DMS 273 treated with DMSO at 0.1 percent for 48 hours (cell line): ENCODE results near the gene GNAI1.
A peak's percentile ranks its signal among the peaks of the same experiment; 100 is the strongest.

ENCODE experiments used
- DNase-seq: peaks from one replicate; lab custom pipeline; 2025; lab: John Stamatoyannopoulos, UW

The GNAI1 gene

DNA sequence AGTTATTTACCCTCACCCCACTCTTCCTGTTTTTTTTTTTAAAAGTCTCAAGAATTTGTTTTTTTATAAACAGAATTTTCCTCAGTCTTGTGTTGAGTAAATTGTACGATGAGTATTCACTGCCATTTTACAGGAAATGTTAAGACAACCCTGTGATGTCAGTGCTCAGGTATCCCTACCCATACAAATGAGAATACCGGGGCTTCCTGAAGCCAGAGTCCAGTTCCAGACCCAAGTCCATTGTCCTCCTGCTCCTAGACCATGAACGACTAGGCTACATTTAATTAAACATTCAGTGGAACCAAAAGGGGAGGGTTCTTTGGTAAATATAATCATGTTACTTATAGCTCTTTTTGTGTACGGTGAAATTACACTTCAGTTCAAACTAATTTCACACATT is 79.2 kb downstream of the GNAI1 start:
- no peak for DNase-seq

DNA sequence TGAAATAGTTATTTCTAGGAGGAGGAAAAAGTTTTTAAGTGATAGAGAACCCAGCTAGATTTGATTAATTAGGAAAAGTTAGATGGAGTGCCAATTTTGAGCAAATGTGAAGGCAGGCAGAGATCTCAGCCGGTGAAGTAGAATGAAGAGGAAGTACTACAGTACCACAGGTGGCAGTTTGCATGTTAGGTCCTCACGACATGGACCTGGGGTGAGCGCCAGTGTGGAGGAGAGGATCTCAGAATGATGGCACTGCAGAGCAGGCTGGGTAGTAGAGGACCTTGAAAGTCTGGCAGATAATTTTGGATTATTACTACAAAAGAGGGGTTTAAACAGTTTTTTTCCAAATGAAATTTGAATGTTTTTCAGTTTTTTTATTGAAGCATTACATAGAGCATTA is 81.1 kb downstream of the GNAI1 start:
- DNase-seq, result no peak

DNA sequence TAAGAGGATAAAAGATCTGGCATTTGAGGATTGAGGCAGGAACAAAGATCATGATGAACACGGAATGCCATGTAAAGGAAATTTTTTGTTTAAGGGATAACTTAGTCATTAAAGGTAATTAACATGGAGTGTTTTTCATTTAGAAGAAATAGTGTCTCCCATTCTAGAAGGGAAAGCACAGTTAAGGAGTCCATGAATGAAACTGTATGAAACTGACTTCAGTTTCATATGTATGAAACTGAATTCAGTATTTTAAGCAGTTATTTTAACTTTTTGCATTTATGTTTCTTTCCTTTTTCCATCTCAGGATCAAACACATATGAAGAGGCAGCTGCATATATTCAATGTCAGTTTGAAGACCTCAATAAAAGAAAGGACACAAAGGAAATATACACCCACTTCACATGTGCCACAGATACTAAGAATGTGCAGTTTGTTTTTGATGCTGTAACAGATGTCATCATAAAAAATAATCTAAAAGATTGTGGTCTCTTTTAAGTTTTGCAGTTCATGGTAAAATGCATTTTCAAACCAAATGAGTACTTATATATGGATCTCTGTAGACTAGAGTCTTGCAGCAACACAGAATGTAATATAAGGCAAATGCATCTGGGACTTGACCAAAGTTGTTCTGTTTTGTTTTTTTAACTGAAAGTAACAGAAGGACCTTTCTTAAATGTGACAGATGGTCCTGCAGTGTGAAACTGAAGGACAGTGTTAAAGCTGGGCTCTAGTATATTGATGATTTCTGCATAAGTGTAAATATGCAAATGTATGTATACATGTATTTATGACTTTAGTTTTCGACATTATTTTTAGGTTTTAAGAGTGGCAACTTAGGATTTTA is 82.6 kb downstream of the GNAI1 start:
- peak; percentile 66 for DNase-seq

DNA sequence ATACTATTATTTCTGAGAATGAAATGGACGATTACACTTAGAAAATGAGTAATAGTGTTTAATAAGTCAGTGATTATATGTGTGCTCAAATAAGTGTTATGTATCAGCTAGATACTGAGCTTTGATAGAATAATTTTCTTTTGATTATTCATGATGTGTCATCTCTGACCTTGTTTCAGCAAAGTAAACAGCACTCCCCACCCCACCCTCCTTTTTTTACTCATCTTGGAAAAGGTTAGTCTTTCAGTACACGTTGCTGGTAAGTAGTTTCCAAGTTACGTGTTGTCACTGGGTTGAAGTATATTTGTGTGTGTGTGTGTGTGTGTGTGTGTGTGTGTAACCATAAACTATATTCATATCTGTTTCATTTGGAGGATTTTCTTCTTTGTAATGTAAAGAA is 84.1 kb downstream of the GNAI1 start:
- DNase-seq, result no peak

DNA sequence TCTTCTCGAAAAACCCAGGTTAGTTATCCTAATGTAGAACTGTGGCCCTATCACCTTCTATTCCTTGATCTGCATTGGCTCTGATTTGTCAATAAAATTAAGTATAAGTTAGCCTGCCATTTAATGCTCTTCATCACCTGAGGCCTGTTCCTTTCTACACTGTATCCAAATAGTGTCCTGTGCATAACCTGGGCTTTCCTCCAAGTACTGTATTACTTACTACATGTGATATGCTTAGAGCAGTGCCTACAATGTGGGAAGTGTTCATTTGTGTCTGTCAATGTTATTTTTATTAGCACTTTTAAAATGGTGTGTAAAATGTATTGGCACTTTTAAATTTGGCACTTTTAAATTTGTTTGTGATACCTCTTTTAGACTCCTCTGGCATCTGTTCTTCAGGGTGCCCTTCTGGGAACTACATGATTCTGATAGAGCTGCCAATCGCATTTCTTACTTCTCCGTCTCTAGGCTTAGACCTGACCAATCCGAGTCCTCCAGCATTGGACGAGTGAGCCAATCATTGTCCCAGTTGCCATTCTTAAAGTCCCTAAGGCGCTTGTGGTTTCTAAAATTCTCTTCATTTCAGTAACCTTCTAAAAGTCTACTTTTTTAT is 85.5 kb downstream of the GNAI1 start:
- DNase-seq, result no peak

DNA sequence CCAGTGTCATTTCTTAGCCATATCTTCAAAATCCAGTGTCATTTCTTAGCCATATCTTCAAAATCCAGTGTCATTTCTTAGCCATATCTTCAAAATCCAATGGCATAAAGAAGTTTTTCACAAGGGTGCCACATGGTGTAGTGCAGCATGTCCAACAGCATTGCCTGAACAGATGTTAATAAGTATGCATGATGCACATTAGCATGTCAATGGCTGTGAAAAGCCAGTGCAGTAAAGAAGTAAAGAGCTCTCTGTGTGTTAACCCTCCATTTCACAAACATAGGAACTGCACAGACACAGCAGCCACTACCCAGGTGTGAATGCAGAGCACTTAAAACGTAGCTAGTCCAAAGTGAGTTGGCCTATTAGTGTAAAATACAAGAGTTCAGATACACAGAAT is 89.8 kb downstream of the GNAI1 start:
- DNase-seq, result peak; percentile 57

DNA sequence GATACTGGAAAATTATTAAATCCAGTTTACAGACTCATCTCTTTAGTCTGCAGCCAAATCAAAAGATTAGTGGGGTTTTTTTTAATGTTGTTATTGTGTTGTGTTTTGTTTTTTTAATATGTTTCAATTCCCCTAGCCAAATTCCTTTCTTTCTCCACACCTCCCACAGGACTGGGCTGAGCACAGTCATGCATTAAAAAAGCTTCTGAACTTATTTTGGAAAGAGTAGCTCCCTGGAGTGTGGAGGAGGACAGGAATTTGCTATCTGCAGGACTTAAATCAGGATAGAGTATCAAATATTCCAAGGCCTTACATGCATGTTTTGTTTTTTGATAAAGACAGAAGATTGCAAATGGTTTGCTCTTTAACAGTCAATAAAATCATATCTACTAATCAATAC is 90.7 kb downstream of the GNAI1 start:
- DNase-seq, result no peak

DNA sequence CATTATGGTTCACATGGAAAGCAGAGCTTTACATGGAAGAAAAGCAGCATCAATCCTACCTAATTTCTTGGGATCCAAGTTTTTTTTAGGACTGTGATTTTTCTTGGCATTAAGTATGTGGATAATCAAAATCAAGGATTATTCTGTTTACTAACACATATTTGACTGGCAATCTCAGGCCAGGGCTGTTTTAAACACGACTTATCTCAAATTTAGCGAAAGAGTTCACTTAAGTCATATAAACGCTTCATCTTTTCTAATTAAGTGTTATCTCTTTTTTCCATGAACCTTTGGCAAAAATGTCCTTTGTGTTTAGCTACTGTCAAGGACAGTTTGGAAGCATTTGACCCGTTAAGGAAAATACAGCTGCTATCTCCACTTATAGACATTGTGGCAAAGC is 92.0 kb downstream of the GNAI1 start:
- DNase-seq, result no peak

DNA sequence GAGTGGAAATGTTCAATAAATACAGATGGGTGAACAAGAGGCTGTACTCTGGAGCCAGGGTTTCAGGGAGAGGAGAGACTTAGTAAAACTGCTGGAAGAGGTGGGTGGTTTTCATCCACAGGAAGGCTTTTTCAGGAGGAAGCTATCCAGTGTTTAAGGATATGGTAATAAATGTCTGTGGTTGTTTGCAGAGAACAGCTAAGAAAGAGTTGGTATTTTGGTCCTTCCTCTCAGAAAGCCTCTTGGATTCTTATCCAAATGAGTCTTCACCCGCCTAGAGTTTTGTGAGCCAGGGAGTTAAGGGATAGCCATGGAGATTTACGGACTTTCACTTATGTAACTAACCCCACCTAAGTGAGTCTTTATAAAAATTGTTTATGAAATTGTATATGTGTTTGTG is 95.7 kb downstream of the GNAI1 start:
- DNase-seq, result no peak

DNA sequence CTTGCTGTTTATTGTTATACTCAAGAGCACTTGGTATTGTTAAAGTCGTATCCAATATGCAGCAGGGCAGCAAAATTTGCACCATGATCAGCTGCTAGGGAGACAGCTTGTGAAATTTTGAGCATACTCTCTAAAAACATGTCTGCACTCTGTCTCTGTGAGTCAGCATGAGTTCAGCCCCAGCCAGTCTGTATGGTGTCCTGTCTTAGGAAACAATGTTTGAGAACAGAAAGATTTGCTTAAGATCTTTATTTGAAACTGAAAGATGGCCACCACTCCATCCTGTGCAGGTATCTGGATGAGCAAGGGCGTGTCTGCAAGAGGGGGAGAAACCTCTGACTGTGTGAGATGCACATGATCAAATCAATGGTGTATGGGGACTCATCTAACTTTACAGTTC is 97.1 kb downstream of the GNAI1 start:
- no peak for DNase-seq

DNA sequence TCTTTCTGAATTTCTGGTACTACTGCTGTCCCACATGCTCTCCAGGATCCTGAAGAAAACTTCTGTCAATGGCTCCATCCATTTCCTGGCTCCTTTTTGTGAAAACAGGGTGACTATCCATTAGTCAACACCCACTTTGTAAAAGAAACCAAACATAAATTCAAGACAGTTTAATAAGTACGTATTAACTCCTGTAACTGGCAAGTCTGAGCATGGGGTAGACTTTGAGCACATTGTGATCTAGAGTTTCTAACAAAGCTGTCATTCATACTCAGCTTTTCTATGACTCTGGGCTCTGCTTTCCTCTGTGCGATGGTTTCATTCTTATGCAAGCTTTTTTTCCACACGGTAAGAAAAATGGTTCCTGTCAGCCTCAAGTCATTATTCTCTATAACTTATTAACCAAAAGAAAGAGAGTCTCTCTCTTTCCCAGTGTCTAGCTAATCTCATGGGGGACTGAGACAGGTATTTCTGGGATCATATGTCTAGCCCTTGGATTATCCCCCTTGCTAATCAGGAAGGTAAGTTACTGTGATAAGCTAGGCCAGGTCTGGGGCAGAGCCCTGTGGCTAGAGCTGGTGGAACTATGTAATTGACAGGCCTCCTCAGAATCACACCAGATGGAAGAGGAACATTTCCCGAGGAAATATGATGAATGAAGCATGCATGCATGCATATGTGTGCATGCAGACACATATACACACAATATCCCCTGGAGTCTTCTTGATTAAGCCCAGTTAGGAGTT is 98.5 kb downstream of the GNAI1 start:
- no peak for DNase-seq

DNA sequence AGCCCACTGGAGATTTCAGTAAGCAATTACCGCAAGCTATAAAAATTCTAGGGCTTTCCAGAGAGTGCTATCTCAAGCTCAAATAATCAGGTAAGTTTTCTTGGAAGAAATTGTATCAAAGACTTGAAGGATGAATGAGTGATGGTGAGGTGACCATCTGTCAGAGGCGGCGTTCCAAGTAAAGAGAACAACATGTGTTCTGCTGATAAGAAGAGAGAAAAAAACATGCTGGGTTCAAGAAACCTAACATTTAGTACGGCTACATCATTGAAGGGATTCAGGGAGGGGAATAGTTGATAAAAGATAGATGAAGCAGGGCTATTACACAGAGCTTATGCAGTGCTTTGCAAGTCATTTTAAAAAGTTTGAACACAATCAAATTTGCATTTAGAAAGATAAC is 100.7 kb downstream of the GNAI1 start:
- DNase-seq, result peak; percentile 77

DNA sequence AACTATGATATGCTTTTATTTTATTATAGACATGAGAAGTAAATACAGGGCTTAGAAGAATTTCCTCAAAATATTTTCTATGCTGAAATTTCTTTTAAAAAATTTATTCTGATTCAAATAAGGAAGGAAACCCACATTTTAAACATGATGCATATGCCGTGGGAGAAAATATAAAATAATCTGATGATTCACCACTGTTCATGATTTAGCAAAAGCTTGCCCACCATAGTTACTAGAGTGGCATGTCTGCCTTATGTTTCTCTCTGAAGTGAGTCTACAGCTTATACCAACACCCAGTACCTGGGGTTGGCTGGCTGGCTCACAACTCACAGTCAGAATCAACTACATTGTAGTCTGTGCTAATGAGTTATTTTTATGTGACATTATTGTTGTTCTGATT is 102.0 kb downstream of the GNAI1 start:
- DNase-seq, result no peak

DNA sequence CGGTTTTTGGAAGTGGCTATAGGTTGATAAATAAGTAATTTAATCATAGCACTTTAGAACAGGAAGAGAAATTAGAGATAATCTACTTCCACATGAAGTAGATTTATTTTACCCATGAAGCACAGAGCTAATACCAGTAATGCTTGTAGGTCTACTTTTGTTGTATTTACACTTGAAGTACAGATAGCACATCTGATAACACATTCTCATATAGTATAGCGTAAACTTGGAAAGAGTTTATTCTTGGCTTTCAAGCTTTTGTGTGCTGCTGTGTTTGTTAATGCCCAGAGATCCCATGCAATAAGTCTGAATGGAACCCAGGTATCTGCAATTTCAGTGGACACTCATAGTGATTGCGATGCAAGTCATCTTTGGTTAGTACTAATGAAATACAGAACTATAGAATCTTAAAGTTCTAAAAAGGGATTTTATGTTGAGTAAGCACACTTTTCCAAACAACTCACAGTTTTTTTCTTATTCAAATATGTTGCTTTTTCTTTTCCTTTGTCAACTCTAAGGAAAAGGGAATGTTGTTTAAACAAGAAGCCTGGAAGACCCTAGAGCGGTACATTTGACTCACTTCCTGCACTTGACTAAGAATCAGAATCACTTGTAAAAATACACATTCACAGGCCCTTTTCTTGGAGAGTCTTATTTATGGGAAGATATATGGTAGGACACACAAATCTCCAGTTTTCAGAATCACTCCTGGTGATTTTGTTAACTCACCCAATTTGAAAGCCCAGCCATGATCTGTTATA is 105.8 kb downstream of the GNAI1 start:
- DNase-seq, result no peak

DNA sequence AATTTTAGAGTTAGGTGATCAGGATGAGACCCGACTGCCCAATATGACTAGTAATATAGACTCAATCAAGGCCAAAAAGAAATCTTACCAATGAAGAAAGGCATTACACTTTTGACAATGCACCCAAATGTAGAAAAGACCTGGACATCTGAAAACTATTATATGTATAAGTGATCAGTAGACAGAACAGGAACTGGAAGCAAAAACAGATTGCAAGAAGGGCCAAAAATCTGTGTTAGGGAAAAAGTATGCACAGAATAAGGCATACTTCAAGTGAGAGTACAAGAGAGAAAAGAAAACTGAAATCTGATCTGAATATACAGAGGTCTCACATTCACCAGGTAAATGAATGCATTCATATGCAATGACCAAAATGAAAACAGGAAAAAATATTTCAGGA is 107.0 kb downstream of the GNAI1 start:
- DNase-seq, result no peak

DNA sequence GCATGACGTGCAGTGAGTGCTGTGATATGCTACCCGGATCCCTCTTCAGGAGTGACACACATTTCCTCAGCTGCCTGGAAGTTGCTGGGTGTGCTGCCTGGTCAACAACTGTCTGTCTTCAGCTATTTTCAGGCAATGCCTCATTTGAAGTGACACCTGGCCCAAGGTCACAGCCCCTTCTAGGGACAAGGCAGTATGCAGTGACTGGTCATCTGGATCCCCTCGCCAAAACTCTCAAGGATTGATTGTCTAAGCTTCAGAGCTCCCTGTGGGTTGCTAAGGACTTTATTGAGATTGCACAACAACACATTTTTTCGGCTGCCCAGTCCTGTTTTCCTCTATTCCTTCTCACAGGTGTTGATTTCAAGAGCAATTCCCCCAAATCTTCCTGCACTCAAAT is 108.8 kb downstream of the GNAI1 start:
- no peak for DNase-seq

DNA sequence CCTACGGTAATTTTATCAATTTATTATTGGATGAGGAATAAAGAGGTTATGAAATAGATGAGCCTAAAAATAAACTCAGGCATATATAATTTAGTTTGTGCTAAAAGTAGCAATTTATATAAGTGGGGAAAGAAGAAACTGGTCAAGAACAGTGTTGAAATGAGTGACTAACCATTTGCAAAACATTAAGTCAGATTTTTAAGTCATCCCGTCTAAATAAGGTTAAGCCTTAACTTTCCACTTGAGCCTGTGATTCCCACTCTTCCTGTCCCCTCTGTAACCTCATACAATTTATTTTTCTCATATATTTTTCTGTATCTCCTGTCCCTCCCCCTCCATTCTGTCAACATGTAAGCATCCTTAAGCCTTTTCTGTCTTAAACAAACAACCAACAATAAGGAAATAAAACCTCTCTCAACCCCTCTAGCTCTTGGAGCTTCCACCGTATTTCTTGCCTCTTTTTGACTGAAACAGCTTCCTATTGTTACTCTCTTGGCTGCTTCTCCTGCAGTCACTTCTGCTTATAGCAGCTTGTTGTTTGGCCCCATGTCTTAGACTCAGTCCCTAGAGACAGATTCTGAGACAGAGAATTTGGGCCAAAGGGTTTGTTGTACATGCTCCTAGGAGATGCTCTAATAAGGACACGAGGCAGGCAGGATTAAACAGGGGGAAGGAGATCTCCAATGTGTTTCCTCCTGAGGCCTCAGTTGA is 109.7 kb downstream of the GNAI1 start:
- DNase-seq, result no peak

DNA sequence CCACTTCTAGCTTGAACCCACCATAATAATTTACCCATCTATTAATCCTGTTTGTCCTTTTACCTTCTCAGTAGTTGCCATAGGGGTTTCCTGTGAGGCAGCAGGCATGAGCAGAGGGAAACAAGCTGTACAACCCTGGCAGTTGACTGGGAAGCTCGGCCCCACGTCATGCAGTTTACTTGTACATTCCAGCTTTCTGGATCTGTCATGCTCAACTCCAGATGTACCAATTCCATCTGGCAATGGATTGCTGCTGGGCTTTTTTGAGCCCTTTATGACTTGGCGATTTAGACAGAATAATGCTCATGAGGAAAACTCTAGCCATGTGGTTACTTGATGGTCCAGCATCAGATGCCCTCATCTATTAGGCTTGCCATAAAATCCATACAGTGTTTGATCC is 112.5 kb downstream of the GNAI1 start:
- no peak for DNase-seq

DNA sequence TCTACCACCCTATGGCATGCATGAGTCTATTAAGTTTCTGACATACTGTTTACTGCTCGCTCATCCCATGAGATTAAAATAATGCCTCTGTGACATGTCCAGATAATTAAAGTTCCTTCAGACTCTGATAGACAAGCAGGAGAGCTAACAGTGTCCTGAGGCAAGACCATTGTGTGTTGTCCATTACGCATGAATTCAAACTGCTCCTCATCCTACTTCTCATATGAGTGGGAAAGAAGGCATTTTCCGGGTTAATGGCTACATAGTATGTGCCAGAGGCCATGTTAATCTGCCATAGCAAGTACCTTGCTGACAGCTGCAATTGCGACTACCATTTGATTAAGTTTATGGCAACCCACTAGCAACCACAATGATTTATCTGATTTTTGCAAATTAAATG is 113.3 kb downstream of the GNAI1 start:
- no peak for DNase-seq

DNA sequence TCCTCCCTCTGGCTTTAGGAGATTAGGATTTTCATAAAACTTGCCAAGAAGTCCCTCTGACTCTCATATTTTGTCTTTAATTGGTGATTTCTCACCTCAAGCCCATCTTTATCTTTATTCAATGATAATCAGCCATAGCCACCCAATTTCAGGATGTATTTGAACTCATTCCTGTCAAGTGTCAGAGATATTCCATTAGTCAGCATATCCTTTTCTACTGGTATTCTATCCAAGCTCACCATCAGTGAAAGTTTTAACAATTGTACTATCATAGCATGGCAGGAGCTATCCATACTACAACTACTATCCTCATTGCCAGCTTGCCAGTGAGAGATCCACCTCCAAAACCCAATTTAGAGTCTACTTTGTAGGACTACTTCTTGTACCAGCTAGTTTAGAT is 114.6 kb downstream of the GNAI1 start:
- DNase-seq, result no peak

DNA sequence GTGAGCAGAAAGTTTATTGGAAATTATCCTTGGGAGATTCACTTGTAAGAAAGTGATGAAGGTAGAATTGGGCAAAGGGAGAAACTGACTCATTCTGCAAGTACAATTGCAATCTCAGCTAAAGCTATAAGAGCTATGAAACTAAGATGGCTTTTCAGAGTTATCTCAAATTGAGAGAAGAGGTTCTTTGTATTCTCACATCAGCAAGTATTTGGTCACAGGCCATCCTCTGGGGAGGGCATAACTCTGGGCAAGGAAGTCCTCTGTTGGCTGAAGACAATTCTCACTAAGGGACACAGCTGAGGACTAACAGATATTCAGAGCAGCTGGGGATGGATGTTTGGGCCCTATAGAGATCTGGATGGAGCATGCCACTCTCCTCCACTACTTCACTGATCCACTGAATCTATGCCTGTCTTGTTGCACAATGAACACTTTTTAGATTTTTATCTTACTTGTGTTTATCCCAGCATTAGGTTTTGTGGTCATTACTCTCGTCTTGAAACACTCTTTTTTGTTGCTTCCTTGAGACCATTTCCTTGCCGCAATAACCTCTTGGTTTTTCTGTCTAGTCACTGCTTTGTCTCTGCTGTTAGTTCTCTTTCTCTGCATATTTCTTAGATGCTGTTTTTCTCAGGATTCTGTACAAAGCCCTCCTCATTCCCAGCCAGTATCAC is 115.1 kb downstream of the GNAI1 start:
- no peak for DNase-seq
